HG02610 (cell line): Measurements from ENCODE around the gene COX7A2L.
"Not testable (repeated sequence)": the region's sequence is repeated elsewhere in the genome, so short reads cannot be mapped to it uniquely, and the experiment has no call there.

Experiments
- ATAC-seq: cut with Tn5 transposase; IDR thresholded peaks from one replicate; pipeline ENCODE4 v1.9.1; 2021; ENCODE audit warnings: mild to moderate bottlenecking, moderate library complexity; ENCODE audit not compliant: unreplicated experiment

COX7A2L gene, protein sequence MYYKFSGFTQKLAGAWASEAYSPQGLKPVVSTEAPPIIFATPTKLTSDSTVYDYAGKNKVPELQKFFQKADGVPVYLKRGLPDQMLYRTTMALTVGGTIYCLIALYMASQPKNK

DNA sequence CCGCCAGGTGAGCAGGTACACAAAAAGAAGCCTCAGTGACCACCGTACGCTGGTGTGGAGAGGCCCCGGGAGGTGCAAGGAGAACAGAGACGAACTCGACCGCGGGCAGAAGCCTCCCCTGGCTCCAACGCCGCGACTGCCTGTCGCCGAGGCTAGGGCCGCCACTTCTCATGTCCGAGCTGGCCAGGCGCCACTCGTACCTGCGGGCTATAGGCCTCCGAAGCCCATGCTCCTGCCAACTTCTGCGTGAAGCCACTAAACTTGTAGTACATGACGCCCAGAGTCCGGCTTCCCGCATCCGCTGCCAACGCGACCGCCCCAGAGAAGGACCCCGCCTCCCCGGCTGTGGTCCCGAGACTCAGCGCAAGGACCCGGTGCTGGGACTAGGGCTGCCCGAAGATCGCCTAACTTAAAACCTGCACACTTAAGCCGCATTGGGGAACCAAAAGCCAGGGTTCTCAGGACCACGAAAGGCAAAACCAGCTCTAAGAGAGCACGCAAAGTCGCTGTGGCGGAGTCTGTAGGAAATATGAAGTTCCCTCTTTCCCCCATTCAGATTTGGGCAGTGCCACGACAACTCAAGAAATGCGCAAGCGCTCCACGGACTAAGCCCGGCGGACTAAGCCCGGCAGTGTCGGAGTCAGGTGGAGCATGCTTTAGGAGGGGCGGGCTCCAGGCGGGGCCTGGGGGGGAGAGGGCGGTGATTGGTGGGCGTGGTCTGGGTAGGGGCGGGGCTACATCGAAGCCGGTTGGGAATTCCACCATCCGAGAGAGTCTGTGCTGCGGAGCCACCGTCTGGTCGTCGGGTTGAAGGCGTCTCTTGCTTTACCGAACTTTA, at the start of gene COX7A2L:
Gene COX7A2L, minus strand, starts transcription at position 328 of the 838 bp plus-strand sequence. Its CDS starts 56 bp downstream, at position 272.
- ATAC-seq = peak; percentile 93

DNA sequence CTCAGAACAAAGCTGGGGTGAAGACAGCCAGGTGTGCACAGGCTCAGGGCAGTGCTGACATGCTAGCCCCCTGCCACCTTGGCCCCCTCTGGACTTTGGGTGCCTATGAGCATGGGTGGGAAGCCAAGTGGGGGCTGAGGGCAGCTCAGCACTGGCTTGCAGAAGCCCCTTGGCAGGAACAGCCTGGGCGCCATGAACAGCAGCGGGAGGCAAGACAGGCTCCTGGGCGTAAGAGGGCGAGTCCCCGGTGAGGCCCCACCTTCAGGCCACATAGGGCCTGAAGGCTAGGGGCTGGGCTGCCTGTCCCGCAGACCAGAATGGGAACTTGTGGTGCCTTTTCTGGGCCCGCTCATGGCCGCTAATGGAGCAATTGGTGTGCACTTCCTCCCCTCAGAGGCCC, 47.0 kb upstream of the COX7A2L start:
- ATAC-seq = no peak

DNA sequence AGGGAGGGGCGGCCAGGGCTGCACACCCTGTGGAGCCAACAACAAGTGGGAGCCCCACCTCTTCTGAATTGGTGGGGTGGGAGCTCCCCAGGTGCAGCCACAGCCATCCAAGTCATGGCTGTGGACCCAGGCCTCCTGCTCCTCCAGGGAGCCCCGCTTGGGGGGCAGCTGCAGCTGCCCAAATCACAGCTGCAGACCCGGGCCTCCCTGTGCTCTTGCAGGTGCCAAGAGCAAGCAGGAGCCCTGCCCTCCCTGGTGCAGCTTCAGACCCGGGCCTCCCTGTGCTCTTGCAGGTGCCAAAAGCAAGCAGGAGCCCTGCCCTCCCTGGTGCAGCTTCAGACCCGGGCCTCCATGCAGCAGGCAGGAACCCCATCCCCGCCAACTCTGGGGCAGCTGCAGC, 46.5 kb upstream of the COX7A2L start:
- no peak for ATAC-seq

DNA sequence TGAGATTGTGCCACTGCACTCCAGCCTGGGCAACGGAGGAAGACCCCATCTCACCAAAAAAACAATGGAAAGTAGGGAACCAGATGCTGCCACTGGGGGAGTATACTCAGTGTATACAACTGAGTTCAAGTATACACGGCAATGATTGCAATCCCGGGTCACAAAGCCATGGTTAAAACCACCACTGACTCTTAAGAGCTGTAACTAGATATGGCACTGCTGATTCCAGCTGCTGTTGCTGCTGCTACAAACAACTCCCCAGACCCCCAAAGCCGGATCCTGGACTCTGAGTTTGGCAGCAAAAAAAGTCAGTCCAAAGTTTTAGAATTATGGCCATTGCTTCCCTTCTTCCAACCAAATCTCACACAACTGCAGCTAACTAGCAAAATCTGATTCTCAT, 43.7 kb upstream of the COX7A2L start:
- no peak for ATAC-seq

DNA sequence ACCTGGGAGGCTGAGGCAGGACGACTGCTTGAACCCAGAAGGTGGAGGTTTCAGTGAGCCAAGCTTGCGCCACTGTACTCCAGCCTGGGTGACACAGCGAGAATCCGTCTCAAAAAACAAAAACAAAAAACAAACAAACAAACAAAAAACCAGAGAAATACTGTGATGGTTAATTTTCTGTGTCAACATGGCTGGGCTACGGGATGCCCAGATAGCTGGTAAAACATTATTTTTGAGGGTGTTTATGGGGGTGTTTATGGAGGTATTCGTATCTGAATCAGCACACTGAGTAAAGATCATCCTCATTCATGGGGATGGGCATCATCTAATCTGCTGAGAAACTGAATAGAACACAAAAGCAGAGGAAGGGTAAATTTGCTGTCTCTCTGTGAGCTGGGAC, 40.8 kb upstream of the COX7A2L start:
- ATAC-seq = no peak

DNA sequence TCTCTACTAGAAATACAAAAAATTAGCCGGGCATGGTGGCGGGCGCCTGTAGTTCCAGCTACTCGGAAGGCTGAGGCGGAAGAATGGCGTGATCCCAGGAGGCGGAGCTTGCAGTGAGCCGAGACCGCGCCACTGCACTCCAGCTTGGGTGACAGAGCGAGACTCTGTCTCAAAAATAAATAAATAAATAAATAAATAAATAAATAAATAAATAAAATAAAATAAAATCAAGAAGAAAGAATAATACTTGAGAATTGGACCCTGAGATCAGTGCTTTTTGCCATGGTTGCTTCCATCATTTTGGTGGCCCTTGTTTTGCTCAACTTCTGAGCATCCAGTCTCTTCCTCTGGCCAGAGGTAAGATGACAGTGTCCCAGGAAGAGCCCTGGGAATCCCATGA, 37.0 kb upstream of the COX7A2L start:
- ATAC-seq = not testable (repeated sequence)

DNA sequence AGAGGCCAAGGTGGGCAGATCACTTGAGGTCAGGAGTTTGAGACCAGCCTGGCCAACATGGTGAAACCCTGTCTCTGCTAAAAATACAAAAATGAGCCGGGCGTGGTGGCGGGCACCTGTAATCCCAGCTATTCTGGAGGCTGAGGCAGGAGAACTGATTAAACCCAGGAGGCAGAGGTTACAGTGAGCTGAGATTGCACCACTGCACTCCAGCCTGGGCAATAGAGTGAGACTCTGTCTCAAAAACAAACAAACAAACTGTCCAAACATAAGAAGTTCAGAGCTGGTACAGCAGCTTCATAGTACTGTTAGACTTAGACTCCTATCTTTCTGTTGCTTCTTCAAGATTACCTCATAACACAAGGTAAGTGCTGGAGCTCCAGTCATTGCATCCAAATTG, 32.3 kb upstream of the COX7A2L start:
- ATAC-seq = not testable (repeated sequence)

DNA sequence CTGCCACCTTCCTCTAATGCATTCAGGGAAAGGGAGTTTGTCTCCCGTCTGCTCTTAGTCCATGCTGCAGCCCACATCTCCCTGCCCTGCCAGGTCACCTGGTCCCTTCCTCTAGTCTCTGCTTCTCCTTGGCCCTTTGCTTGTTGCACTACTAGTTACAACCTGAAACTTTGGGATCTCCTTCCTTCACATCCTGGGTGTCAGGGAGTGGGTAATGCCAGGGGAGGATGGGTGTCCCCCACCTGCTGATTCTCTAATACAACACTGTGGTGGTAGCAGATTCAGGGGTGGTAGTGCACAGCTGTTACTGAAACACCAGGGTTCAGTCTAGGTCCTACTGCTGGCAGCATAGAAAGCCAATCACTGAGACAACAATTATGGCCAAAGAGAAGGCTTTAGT, 31.2 kb upstream of the COX7A2L start:
- ATAC-seq = no peak

DNA sequence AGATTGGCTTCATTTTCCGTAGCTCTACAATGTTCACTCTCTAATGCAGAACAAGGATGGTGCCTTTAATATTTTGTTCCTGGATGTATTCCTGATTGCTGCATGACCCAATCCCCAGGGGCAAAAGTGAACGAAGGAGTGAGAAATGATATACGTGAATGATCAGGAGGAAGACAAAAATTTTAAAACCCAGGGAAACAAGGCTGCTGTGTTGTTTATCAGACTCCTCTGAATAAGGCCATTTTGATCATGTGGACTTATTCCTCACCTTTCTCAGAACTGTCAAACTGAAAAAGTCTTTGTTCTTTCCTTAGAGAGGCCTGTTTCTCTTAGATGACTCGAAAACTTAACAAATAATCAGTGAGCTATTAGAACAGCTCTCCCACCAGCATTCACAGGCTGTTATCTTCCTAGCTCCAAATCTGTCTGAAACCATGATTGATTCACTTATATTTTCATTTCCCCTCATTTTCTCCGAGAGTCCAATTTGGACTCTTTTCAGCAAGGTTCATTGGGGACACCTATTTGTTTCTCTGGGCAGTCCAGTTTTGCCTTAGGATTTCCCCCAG, 29.5 kb upstream of the COX7A2L start:
- ATAC-seq = no peak

DNA sequence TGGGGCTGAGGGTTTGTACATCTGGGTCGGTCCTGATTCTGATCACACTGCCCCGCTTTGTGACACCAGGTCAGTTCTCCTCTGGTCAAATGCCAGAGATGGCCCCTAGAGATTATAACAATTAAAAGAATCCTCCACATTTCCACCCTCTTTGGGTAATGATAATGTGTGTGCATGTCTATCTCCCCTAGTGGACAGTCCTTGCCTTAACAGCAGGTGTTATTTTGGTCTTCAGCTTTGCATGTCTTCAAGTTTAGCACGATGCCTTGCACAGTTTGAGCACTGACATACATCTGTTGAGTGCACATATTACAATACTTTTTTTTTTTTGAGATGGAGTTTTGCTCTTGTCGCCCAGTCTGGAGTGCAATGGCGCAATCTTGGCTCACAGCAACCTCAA, 25.7 kb upstream of the COX7A2L start:
- no peak for ATAC-seq

DNA sequence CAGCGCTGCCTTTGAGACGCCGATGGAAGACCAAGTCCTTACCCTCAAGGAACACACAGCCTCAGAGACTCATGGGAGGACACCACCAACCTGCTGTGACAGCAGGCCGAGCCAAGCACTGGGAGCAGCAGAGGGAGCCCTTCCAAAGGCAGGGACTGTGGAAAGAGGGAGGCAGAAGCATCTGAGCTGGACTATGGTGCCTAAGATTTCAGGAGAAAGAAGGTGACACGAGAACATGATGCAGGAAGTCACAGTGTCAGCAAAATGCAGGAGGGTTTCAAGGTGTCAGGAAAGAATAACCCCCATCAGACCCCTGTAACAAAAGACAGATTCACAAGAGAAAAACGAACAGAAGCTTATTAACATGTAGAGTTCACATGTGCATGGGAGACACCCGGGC, 24.2 kb upstream of the COX7A2L start:
- no peak for ATAC-seq

DNA sequence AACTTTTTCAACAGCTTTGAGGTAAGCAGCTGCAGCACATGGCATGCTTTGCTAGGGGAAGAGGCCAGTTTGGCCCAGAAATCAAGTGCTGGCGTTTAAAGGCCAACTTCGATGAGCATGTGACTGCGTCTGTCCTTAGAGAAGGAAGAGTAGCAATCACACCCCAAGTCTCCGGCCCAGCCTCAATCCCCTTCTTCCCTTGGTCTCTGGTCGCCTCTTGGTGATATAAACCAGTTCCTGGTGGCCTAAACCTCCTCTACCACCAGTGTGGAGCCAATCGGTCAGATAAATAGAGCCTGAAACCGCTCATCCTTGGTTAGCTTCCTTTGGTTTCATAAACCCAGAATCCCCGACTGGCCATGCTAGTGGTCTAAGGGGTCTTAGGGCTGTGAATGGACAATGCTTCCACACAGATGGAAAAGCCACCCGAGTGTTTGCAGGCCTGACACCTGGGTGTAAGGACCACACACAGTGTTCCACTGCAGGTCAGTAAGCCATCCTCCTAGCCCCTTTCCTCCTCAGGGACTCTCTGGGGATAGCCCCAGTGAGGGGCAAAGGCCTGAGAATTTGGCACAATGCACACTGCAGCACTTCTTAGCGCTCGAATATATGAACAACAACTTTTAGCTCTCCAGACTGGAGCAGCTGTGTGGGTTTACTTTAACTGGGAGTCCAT, 23.0 kb upstream of the COX7A2L start:
- no peak for ATAC-seq

DNA sequence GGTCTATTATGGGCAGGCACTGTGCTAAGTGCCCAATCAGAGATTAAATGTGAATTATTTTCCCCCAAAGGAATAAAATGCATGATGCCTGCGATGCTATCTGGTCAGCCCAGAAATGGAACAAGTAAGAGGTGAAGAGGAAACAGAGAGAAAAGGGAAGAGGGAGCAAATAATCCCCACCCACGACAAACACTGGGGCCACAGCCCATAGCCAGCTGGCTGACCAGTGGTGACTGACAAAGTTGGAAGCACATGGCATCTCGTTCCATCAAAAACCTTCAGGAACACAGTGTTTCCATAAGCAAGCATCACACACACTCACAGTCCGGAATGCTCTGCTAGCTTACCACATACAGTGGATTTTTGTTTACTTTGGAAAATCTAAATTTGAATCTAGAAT, 21.1 kb upstream of the COX7A2L start:
- no peak for ATAC-seq

DNA sequence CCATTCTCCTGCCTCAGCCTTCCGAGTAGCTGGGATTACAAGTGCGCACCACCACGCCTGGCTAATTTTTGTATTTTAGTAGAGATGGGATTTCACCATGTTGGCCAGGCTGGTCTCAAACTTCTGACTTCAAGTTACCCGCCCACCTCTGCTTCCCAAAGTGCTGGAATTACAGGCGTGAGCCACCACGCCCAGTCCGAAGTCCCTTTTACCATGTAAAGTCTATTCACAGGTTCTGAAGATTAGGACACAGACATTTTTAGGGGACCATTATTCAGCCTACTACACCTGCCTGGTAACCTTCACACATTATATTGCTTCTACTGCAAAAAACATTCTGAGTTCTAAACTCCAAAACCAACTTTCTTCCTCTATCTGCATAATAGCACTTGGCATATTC, 19.0 kb upstream of the COX7A2L start:
- not testable (repeated sequence) for ATAC-seq

DNA sequence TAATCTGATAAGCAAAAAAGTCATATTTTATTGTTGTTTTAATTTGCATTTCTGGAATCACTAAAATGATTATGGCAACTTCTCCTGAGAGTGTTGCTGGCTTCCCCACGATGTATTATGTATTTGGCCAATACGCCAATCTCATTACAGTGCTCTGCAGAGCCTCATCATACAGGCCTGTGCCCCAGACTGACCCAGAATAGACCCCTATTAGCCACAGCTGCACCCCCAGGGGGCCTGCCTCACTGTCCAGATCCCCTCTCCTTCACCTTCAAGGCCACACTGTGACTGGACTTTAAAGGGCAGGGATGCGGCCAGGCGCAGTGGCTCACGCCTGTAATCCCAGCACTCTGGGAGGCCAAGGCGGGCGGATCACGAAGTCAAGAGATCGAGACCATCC, 17.4 kb upstream of the COX7A2L start:
- no peak for ATAC-seq

DNA sequence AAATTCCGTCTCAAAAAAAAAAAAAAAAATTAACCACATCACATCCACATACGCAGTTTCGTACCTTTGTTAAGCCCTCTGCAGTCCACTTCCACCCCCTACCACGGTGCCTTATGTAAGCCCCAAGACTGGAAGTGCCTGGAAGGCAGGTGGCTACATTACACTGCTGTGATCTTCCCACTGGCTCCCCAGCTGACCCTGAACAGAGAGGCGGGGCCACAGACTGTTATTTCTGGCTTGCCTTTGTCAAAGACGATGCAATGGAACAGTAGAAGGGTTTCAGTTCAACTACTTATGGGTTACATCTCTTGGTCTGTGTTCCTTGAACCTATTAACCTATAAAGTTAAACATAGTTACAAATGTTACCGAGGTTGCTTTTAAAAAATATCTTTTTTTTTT, 15.7 kb upstream of the COX7A2L start:
- ATAC-seq = no peak

DNA sequence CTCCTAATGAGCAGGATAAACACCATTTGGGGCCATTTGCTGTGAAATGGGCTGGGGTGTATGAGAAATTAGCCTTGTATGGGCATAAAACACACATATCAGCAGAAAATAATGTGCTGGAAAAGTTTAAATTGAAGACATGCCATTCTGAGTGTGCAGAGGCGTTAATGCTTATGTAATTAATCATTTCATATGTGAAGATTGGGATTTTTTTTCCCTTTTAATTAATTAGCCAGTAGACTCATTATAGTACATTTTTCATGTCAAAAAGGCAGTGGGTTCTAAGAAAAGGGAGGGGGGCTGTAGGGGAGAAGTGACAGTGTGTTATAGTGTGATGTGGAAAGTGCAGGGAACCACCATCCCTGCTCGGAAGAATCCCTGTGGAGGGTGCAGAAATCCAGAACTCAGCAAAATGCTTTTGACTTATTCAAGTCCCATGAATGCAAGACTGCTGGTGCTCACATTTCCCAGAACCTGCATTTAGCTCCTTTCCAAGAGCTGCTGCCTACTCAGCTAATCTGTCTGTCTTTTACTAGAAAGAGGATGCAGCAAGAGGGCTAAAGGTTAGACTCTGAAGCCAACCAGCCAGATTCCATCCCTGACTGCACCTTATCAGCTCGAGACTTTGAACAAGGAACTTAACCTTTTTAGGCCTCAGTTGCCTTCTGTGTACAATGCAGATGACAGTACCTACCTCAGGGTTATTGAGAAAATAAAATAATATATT, 11.6 kb upstream of the COX7A2L start:
- no peak for ATAC-seq

DNA sequence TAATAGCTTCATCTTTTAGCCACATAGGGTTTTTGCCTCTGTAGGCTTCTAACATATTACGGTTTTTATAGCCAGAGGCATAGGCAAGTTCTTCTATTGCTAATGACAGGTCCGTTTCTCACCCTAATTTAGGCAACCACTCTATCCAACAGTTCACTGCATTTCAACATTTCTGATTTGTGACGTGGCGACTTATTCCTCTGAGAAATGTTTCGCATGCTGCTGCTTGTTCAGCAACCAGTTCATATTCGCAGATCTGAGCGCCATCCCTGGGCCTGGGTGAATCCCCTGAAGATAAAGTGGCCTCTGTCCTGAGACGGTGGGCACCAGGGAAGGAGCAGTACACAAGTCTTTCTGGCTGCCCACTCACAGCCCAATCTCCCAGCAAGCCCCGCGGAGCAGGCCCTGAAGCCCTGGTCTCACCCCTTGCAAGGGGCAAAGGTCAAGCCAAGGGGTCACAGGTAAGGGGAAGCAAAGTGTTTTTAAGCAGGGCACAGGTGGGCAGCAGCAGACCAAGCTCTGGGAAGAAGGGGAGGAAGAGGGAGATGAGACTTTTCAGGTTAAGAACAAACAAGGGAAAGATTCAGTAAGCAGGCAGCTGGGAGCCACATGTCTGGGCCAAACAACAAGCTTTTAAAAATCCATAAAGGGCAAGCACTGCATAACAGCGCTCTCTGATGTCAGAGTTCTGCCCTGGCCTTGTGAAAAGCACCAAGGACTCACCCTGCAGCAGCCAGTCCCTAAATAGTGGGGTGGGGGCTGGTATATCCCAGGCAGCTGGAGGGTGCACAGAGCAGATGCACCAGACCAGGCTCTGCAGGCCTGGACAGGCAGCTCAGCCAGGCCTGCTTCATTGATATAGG, 10.8 kb upstream of the COX7A2L start:
- no peak for ATAC-seq

DNA sequence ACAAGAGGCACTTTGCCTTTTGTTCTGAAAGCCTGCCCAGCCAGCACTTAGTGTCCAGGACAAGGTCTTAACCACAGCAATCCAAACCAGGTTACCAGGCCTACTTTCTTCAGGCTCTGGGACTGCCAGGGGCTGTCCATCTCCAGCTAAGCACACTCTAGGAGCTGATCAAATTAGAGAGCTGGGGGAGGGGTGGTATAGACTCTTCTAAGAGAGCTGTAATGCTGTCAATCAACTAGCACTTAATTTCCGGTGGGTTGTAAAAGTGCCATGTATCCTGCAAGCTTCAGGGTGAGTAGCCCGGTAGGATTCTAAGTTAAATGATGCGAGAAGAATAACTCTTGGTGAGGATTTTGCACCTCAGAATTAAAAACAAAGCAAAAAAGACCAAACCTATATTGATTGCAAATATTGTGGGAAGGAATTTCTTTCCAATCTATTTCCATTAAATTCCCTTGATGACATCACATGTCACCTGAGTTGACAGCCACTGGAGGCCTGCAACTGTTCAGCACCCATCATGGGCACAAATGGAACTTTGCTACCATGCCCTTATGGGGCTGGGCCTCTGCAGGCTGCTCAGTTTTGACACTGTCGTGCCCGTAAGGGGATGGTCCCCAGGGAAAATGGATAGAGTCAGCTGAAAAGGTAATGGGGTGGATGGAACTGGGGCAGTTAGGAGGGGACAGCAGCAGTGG, 8.7 kb upstream of the COX7A2L start:
- no peak for ATAC-seq
